Parietal lobe (tissue), 2 donors: ENCODE measurements around the gene CSNK2A2. TPM values are rescaled to one million over a fixed set of nuclear protein-coding genes. Genes with fewer than 3 reads are reported as not detected.

Experiments
- small RNA-seq: library from RNA; depleted of rRNA; stranded (forward); fragments of <200 nt; gene quantifications from one replicate; pipeline ENCODE3, GENCODE V24; 2014; ENCODE audit warnings: low replicate concordance
- total RNA-seq: library from RNA; depleted of rRNA; stranded (reverse); fragments of >200 nt; gene quantifications from one replicate; pipeline ENCODE4 v1.2.3, GENCODE V29; 2014

The CSNK2A2 gene
- 37.9 TPM for total RNA-seq

GRCh38 chr16:58198022-58198683 lies at the start of gene CSNK2A2:
CSNK2A2 (minus strand) TSS chr16:58198106; CDS start chr16:58197736, 370 bp downstream.

GRCh38 chr16:58129097-58129936 lies 68.6 kb downstream of the CSNK2A2 start, which contains the start of gene CFAP20:
CFAP20 (minus strand) TSS chr16:58129381; CDS start chr16:58129115, 266 bp downstream.

Small RNA genes within 50 kb of the gene (small RNA-seq; reads per million reads assigned to genes)
- gene RN7SL645P = 0.09 reads per million

Other genes with a start within 250 kb of the CSNK2A2 start
- not detected for gene CNGB1, start 227.0 kb downstream of the CSNK2A2 start, total RNA-seq
- 8.5 TPM for gene ZNF319, start 197.4 kb downstream of the CSNK2A2 start, total RNA-seq
- gene USB1, start 196.7 kb downstream of the CSNK2A2 start, total RNA-seq = 11.6 TPM
- gene MMP15, start 172.4 kb downstream of the CSNK2A2 start, total RNA-seq = 13.8 TPM
- 83.9 TPM for gene CFAP20, start 68.7 kb downstream of the CSNK2A2 start, total RNA-seq
- not detected for gene PRSS54, start 96.9 kb upstream of the CSNK2A2 start, total RNA-seq
- gene GINS3, start 194.4 kb upstream of the CSNK2A2 start, total RNA-seq = 4.1 TPM